Measurements from ENCODE around the gene DNAJC5. TPM values are rescaled to one million over a fixed set of nuclear protein-coding genes. Genes with fewer than 3 reads are reported as not detected.
A peak's percentile ranks its signal among the peaks of the same experiment; 100 is the strongest.
"Not testable (repeated sequence)": the region's sequence is repeated elsewhere in the genome, so short reads cannot be mapped to it uniquely, and the experiment has no call there.

The DNAJC5 gene
- total RNA-seq, 1 experiment from 2014 or later = 59.5 TPM

- no TSS peak for BruUV-seq (replicated peaks)
- in situ Hi-C loops (cut with HindIII; ENCODE audit: low pct_unique_long_range_greater_than_20kb, low sequenced_read_pairs) (no loop called here), intact Hi-C loops (cut with micrococcal nuclease; ENCODE audit: unreplicated experiment) (no loop called here)
- H3K9me3 ChIP-seq (ENCODE audit: control insufficient read depth, insufficient read depth, low read depth, low read length) = no peaks in the 10 kb centered on the region
- no peak overlapping the region for H3K4me3 ChIP-seq (ENCODE audit: low read depth in 2 of 2, low read length in 2 of 2)
- DNase-seq (ENCODE audit: low read depth, low spot score) (no peak), ATAC-seq (no peak)
- H3K27me3 ChIP-seq (ENCODE audit: control insufficient read depth, insufficient read depth, low read length) = no peaks in the 10 kb centered on the region
- CTCF ChIA-PET = no interaction called here
- TF ChIP-seq SIN3A (IDR thresholded peaks at IDR 0.05; ENCODE audit: borderline replicate concordance, insufficient read depth, low read depth, low read length) = no peak
- no peak for TF ChIP-seq TCF7L2 (IDR thresholded peaks at IDR 0.05; ENCODE audit: low read depth, low read length)
- no peaks in the 10 kb centered on the region for H3K4me1 ChIP-seq (ENCODE audit: control insufficient read depth, insufficient read depth, low read length)
- POLR2A ChIA-PET = no interaction called here
- H3K27ac ChIP-seq (ENCODE audit: low read length) = no peak overlapping the region
- peaks cover 12% of the 10 kb centered on the region for H3K36me3 ChIP-seq (ENCODE audit: control insufficient read depth, insufficient read depth, low read length)
Observed at GRCh38 chr20:63878899-63879663, 15.8 kb upstream of the DNAJC5 start.

- H3K36me3 ChIP-seq (ENCODE audit: control insufficient read depth, insufficient read depth, low read length); CTCF ChIA-PET; ATAC-seq; H3K27me3 ChIP-seq (ENCODE audit: control insufficient read depth, insufficient read depth, low read length); in situ Hi-C loops (cut with HindIII; ENCODE audit: low pct_unique_long_range_greater_than_20kb, low sequenced_read_pairs); BruUV-seq (replicated peaks); H3K4me3 ChIP-seq (ENCODE audit: low read depth in 2 of 2, low read length in 2 of 2); intact Hi-C loops (cut with micrococcal nuclease; ENCODE audit: unreplicated experiment); H3K27ac ChIP-seq (ENCODE audit: low read length); H3K4me1 ChIP-seq (ENCODE audit: control insufficient read depth, insufficient read depth, low read length); H3K9me3 ChIP-seq (ENCODE audit: control insufficient read depth, insufficient read depth, low read depth, low read length); DNase-seq (ENCODE audit: low read depth, low spot score): not testable (repeated sequence)
- POLR2A ChIA-PET = interaction anchor here (0.5 kb wide), 1 partner anchor 122 kb away, joined by 11 read pairs; no protein-coding TSS in a partner anchor
Observed at GRCh38 chr20:63880901-63881300, 14.0 kb upstream of the DNAJC5 start.

GRCh38 chr20:63881451-63882226, 13.3 kb upstream of the DNAJC5 start:
- intact Hi-C loops (cut with micrococcal nuclease; ENCODE audit: unreplicated experiment) = no loop called here
- ATAC-seq (no peak), DNase-seq (ENCODE audit: low read depth, low spot score) (no peak)
- POLR2A ChIA-PET = no interaction called here
- TF ChIP-seq SIN3A (IDR thresholded peaks at IDR 0.05; ENCODE audit: borderline replicate concordance, insufficient read depth, low read depth, low read length) (no peak), POLR2AphosphoS5 (IDR thresholded peaks at IDR 0.05; ENCODE audit: low read depth, low read length) (no peak), REST (IDR thresholded peaks at IDR 0.05; ENCODE audit: insufficient read depth in 1 of 2, low read depth in 2 of 2, low read length in 1 of 2) (peak; percentile 33 to 63; a peak in 2 of 4 replicates), TCF7L2 (IDR thresholded peaks at IDR 0.05; ENCODE audit: low read depth, low read length) (no peak), CTCF (IDR thresholded peaks at IDR 0.05) (no peak)
- BruUV-seq (replicated peaks) = no TSS peak
- CTCF ChIA-PET = no interaction called here
- Histone ChIP-seq H3K27me3 (ENCODE audit: control insufficient read depth, insufficient read depth, low read length) (no peaks in the 10 kb centered on the region), H3K9me3 (ENCODE audit: control insufficient read depth, insufficient read depth, low read depth, low read length) (no peaks in the 10 kb centered on the region), H3K4me1 (ENCODE audit: control insufficient read depth, insufficient read depth, low read length) (no peaks in the 10 kb centered on the region), H3K27ac (ENCODE audit: low read length) (no peak overlapping the region), H3K4me3 (ENCODE audit: low read depth in 2 of 2, low read length in 2 of 2) (no peak overlapping the region), H3K36me3 (ENCODE audit: control insufficient read depth, insufficient read depth, low read length) (peaks cover 7% of the 10 kb centered on the region; the same call in 1 of the 2 replicates)
- in situ Hi-C loops (cut with HindIII; ENCODE audit: low pct_unique_long_range_greater_than_20kb, low sequenced_read_pairs) = no loop called here

Data from Panc1 (cell line).